Sigmoid colon (tissue), 4 donors: ENCODE measurements around the gene ABCG8.

Experiments
- CTCF ChIP-seq, 4 experiments: fragments of 450-650 bp in 3 of 4; fragments of 200-600 bp in 1 of 4; IDR thresholded peaks; one replicate each; pipeline ENCODE4 v1.5.1; 2016 to 2019; ENCODE audit warnings: antibody characterized with exemption in 4 of 4, mild to moderate bottlenecking in 3 of 4, moderate library complexity in 2 of 4
- EP300 ChIP-seq, 4 donors: sonication (generic); formaldehyde crosslinking; IDR thresholded peaks; one replicate each; pipeline ENCODE4 v1.6.1; 2017; ENCODE audit warnings: antibody characterized with exemption in 4 of 4
- POLR2A ChIP-seq, 2 donors: fragments of 450-650 bp; IDR thresholded peaks; one replicate each; pipeline ENCODE4 v1.6.1; 2016; ENCODE audit warnings: antibody characterized with exemption in 2 of 2, mild to moderate bottlenecking in 2 of 2, moderate library complexity in 2 of 2

GRCh38 chr2:43810452-43810851 is 28.3 kb upstream of the ABCG8 start:
- TF ChIP-seq EP300 (IDR thresholded peaks at IDR 0.05) (no peak), CTCF (IDR thresholded peaks at IDR 0.05) (no peak), POLR2A (IDR thresholded peaks at IDR 0.05) (no peak)
